Fibroblast of skin of back (primary cell): ENCODE measurements around the gene ZNF680. TPM values are rescaled to one million over a fixed set of nuclear protein-coding genes. Genes with fewer than 3 reads are reported as not detected.
"Not testable (repeated sequence)": the region's sequence is repeated elsewhere in the genome, so short reads cannot be mapped to it uniquely, and the experiment has no call there.

ENCODE experiments used
- DNase-seq: peaks from one replicate; pipeline ENCODE4 v3.0.0-alpha.2; 2013
- polyA plus RNA-seq, 2 experiments: library from polyadenylated mRNA; unstranded; fragments of 120-200 nt; gene quantifications; one replicate each; pipeline ENCODE4 v1.2.1, GENCODE V29; 2013; ENCODE audit not compliant: insufficient read length in 2 of 2

The ZNF680 gene
- polyA plus RNA-seq (2013, experiment 1 of 2; ENCODE audit: insufficient read length), result 3.2 TPM
- polyA plus RNA-seq (2013, experiment 2 of 2; ENCODE audit: insufficient read length), result 2.8 TPM

- peak; percentile 96 for DNase-seq
These were observed at the start of gene ZNF680 for GRCh38 chr7:64562626-64563278. TSS of gene ZNF680 (minus strand) at chr7:64563071. CDS start at chr7:64562954, 117 bp downstream.

- DNase-seq, result no peak
These were observed 49.6 kb upstream of the ZNF680 start for GRCh38 chr7:64612452-64612851.

- DNase-seq, result no peak
These were observed 48.8 kb upstream of the ZNF680 start for GRCh38 chr7:64611717-64612116.

GRCh38 chr7:64610997-64611396 is 48.1 kb upstream of the ZNF680 start:
- no peak for DNase-seq

- no peak for DNase-seq
These were observed 45.4 kb upstream of the ZNF680 start for GRCh38 chr7:64608116-64608910.

GRCh38 chr7:64606385-64606784 is 43.5 kb upstream of the ZNF680 start:
- no peak for DNase-seq

- no peak for DNase-seq
These were observed 40.4 kb upstream of the ZNF680 start for GRCh38 chr7:64603271-64603670.

- DNase-seq, result peak; percentile 18
These were observed 39.6 kb upstream of the ZNF680 start for GRCh38 chr7:64602518-64602917.

GRCh38 chr7:64602086-64602485 is 39.2 kb upstream of the ZNF680 start:
- DNase-seq, result no peak

- no peak for DNase-seq
These were observed 36.5 kb upstream of the ZNF680 start for GRCh38 chr7:64599359-64599758.

GRCh38 chr7:64590971-64591370 is 28.1 kb upstream of the ZNF680 start:
- no peak for DNase-seq

- DNase-seq, result no peak
These were observed 19.3 kb upstream of the ZNF680 start for GRCh38 chr7:64581926-64582894.

- no peak for DNase-seq
These were observed 18.5 kb upstream of the ZNF680 start for GRCh38 chr7:64581391-64581790.

- DNase-seq, result no peak
These were observed 11.7 kb upstream of the ZNF680 start for GRCh38 chr7:64574540-64575099.

- DNase-seq, result not testable (repeated sequence)
These were observed 7.4 kb upstream of the ZNF680 start for GRCh38 chr7:64570284-64570605.

GRCh38 chr7:64569372-64570283 is 6.8 kb upstream of the ZNF680 start:
- peak; percentile 33 for DNase-seq

GRCh38 chr7:64562256-64562625 is 630 bp downstream of the ZNF680 start:
- DNase-seq, result no peak

- DNase-seq, result no peak
These were observed 3.7 kb downstream of the ZNF680 start for GRCh38 chr7:64559206-64559605.

GRCh38 chr7:64558781-64559180 is 4.1 kb downstream of the ZNF680 start:
- DNase-seq, result no peak

- DNase-seq, result no peak
These were observed 4.6 kb downstream of the ZNF680 start for GRCh38 chr7:64558323-64558705.

- DNase-seq, result no peak
These were observed 5.1 kb downstream of the ZNF680 start for GRCh38 chr7:64557601-64558322.
